ENCODE data around the gene DNMT3B. TPM values are rescaled to one million over a fixed set of nuclear protein-coding genes. Genes with fewer than 3 reads are reported as not detected.

Gene DNMT3B
- polyA plus RNA-seq, 3 donors = 0.39 to 0.44 TPM; not detected in 1

GRCh38 chr20:32752458-32753250, 9.5 kb upstream of the DNMT3B start:
- H3K36me3 ChIP-seq (replicated peaks in 1 of 2; ENCODE audit: control insufficient read depth in 1 of 2, insufficient read depth in 2 of 2, low read length in 2 of 2) = no peaks in the 10 kb centered on the region
- H3K9me3 ChIP-seq (replicated peaks in 1 of 2; ENCODE audit: control insufficient read depth in 1 of 2, insufficient read depth in 1 of 2, low read length in 2 of 2) = no peaks in the 10 kb centered on the region
- H3K4me3 ChIP-seq (replicated peaks in 1 of 3; ENCODE audit: low read depth in 2 of 3, low read length in 3 of 3) = no peak overlapping the region
- peak overlapping the region; percentile 47 for H2AFZ ChIP-seq (ENCODE audit: insufficient read depth, low read depth, low read length, poor library complexity, severe bottlenecking)
- WGBS (ENCODE audit: insufficient coverage) = 64% methylated on average over 4 of the region's 10 CpGs
- no peaks in the 10 kb centered on the region for H3K4me1 ChIP-seq (ENCODE audit: control insufficient read depth in 1 of 2, insufficient read depth in 2 of 2, low read length in 2 of 2)
- no peak overlapping the region for H3K9ac ChIP-seq (ENCODE audit: insufficient read depth, low read length, poor library complexity, severe bottlenecking)
- no peaks in the 10 kb centered on the region for H4K20me1 ChIP-seq (ENCODE audit: insufficient read depth, low read length)
- DNase-seq = peak in 1 of 3 donors; percentile 19
- Mint-ChIP-seq H3K4me3 (peak overlapping the region in 1 of 2 donors; percentile 43), H3K27ac (no peak overlapping the region), H3K36me3 (no peaks in the 10 kb centered on the region), H3K9me3 (no peaks in the 10 kb centered on the region), H3K4me1 (peaks cover 4% of the 10 kb centered on the region), H3K27me3 (ENCODE audit: low read depth in 3 of 3) (no peaks in the 10 kb centered on the region)
- intact Hi-C loops (cut with micrococcal nuclease) = no loop called here
- no peaks in the 10 kb centered on the region for H3K27me3 ChIP-seq (ENCODE audit: control insufficient read depth in 2 of 2, insufficient read depth in 2 of 2, low read length in 2 of 2)
- no peak overlapping the region for H3K4me2 ChIP-seq (replicated peaks; ENCODE audit: extremely low read depth, low read length, poor library complexity, severe bottlenecking)
- H3K79me2 ChIP-seq (ENCODE audit: insufficient read depth, low read length) = no peaks in the 10 kb centered on the region
- H3K27ac ChIP-seq (ENCODE audit: low read depth in 1 of 2, low read length in 2 of 2) = no peak overlapping the region
- TF ChIP-seq CTCF (IDR thresholded peaks at IDR 0.05) = no peak

- no peak overlapping the region for H3K27ac ChIP-seq (ENCODE audit: low read depth in 1 of 2, low read length in 2 of 2)
- no peaks in the 10 kb centered on the region for H3K36me3 ChIP-seq (replicated peaks in 1 of 2; ENCODE audit: control insufficient read depth in 1 of 2, insufficient read depth in 2 of 2, low read length in 2 of 2)
- no peak for TF ChIP-seq CTCF (IDR thresholded peaks at IDR 0.05)
- no peaks in the 10 kb centered on the region for H4K20me1 ChIP-seq (ENCODE audit: insufficient read depth, low read length)
- H3K9ac ChIP-seq (ENCODE audit: insufficient read depth, low read length, poor library complexity, severe bottlenecking) = no peak overlapping the region
- no peak overlapping the region for H3K4me3 ChIP-seq (replicated peaks in 1 of 3; ENCODE audit: low read depth in 2 of 3, low read length in 3 of 3)
- Mint-ChIP-seq H3K4me1 (peaks cover 4% of the 10 kb centered on the region), H3K36me3 (no peaks in the 10 kb centered on the region), H3K27me3 (ENCODE audit: low read depth in 3 of 3) (no peaks in the 10 kb centered on the region), H3K9me3 (no peaks in the 10 kb centered on the region), H3K4me3 (no peak overlapping the region), H3K27ac (no peak overlapping the region)
- intact Hi-C loops (cut with micrococcal nuclease) = no loop called here
- WGBS (ENCODE audit: insufficient coverage) = 95% methylated on average over 4 of the region's 4 CpGs
- no peaks in the 10 kb centered on the region for H3K27me3 ChIP-seq (ENCODE audit: control insufficient read depth in 2 of 2, insufficient read depth in 2 of 2, low read length in 2 of 2)
- H3K79me2 ChIP-seq (ENCODE audit: insufficient read depth, low read length) = no peaks in the 10 kb centered on the region
- no peak overlapping the region for H2AFZ ChIP-seq (ENCODE audit: insufficient read depth, low read depth, low read length, poor library complexity, severe bottlenecking)
- no peak overlapping the region for H3K4me2 ChIP-seq (replicated peaks; ENCODE audit: extremely low read depth, low read length, poor library complexity, severe bottlenecking)
- DNase-seq = no peak
- no peaks in the 10 kb centered on the region for H3K4me1 ChIP-seq (ENCODE audit: control insufficient read depth in 1 of 2, insufficient read depth in 2 of 2, low read length in 2 of 2)
- H3K9me3 ChIP-seq (replicated peaks in 1 of 2; ENCODE audit: control insufficient read depth in 1 of 2, insufficient read depth in 1 of 2, low read length in 2 of 2) = no peaks in the 10 kb centered on the region
Measured at GRCh38 chr20:32753731-32754130, 8.5 kb upstream of the DNMT3B start.
